Body of pancreas (tissue), 4 donors: ENCODE measurements around the gene ALDH1A1.

ENCODE experiments used
- POLR2A ChIP-seq, 3 donors: fragments of 450-650 bp; IDR thresholded peaks; one replicate each; pipeline ENCODE4 v1.6.1; 2016; ENCODE audit warnings: antibody characterized with exemption in 3 of 3, mild to moderate bottlenecking in 2 of 3
- TF ChIP-seq, protein P1 (sequence below), 7 experiments: fragments of 450-650 bp in 4 of 7; fragments of 200-600 bp in 3 of 7; sonication (generic) in 3 of 7; IDR thresholded peaks; one replicate each; pipeline ENCODE4 v1.5.1; 2016 to 2019; ENCODE audit warnings: antibody characterized with exemption in 7 of 7

DNA sequence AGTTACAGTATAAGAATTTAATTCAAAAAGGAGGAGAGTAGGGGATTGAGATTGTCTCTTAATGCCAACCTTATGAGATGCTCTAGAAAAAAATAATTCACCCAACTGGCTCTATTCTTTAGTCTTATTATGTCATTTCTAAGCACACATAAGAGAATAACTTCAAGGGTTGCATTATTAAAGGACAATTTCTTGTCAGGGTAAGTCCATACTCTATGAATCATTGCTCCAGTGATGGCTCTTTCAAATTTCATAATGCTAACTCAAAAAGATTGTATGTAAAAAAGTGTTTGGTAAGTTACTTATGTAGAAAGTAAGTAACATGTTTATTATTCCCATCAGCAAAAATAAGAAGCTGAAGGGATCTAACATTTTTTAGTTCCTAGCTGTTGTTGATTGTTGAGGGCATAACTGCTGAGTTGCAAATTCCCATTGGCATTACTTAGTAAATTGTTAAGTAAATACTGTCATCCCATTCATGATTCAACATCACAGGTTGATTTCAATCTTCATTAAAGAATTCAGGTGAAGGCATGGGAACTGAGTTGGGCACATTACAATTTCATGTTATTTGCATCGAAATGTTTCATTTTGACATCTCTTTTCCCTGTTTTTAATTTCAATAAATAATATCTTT lies 28.6 kb downstream of the ALDH1A1 start:
- TF ChIP-seq, protein P1, sequence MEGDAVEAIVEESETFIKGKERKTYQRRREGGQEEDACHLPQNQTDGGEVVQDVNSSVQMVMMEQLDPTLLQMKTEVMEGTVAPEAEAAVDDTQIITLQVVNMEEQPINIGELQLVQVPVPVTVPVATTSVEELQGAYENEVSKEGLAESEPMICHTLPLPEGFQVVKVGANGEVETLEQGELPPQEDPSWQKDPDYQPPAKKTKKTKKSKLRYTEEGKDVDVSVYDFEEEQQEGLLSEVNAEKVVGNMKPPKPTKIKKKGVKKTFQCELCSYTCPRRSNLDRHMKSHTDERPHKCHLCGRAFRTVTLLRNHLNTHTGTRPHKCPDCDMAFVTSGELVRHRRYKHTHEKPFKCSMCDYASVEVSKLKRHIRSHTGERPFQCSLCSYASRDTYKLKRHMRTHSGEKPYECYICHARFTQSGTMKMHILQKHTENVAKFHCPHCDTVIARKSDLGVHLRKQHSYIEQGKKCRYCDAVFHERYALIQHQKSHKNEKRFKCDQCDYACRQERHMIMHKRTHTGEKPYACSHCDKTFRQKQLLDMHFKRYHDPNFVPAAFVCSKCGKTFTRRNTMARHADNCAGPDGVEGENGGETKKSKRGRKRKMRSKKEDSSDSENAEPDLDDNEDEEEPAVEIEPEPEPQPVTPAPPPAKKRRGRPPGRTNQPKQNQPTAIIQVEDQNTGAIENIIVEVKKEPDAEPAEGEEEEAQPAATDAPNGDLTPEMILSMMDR (IDR thresholded peaks at IDR 0.05) = no peak
- TF ChIP-seq POLR2A (IDR thresholded peaks at IDR 0.05) = no peak
